HPDE6-E6E7 (cell line): Measurements from ENCODE around the gene PGF.

Source experiments
- DNase-seq: peaks from one replicate; pipeline ENCODE4 v3.0.0; 2011; ENCODE audit warnings: missing footprints; ENCODE audit errors: extremely low spot score

PGF gene

DNA sequence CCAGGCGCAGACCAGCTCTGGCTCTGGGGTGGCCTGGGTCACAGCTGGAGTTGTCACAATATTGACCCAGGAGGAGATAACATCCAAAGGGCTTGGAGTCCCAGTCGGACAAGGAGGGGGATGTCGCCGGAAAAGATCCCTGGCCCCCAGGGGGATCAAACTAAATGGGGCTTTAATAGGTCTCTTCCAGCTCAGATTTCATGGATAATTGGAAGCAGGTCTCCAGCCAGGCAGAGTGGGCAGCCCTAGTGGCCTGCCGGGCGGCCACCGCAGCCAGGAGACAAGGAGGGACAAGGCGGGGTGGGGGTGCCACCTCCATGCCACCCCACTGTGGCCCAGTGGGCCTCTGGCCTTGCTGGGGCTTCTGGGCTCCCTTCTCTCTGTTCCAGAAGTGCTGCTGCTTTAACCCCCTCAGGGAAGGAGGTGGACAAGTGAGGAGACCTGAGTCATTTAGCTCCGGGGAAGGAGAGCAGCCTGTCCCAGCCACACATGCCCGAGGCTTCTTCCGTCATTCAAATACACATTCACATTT, 23.1 kb upstream of the PGF start:
- DNase-seq: no peak

GRCh38 chr14:74977901-74978385, 22.5 kb upstream of the PGF start:
- DNase-seq: no peak

DNA sequence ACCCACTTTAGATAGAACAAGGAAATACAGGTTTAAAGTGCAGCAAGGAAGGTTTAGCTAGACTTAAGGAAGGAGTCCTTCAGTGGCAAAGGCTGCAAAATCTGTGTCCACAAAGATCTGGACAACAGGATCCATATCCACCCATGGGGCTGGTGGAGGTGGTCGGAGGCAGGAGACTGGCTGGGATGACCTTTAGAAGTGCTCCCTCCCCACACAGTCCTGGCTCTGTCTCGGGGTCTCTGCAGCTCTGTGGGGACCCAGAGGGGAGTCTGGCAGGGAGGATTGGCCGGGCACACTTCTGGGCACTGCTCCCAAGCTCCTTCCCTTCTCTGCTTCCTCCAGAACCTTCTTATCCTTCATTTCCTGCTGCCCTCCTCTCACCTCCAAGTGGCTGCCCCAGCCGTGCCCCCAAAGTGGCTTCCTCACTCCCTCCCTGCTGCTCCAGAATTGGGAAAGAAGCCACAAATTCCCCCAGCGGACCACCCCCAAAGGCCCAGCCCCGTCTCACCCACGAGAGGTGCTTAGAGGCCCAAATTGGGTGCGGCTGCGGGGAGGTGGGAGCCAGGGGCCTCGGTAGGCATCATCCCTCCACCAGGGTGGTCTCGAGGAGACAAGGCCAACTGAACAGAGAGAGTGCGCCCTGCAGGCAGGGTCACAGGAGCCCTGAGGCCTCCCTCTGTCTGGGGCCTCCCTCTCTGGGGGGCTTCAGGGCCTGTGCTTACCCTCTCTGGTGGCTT, 21.9 kb upstream of the PGF start:
- no peak for DNase-seq

- DNase-seq: no peak
These were observed 21.1 kb upstream of the PGF start for GRCh38 chr14:74976264-74977113.

GRCh38 chr14:74975059-74975810, 19.8 kb upstream of the PGF start:
- no peak for DNase-seq

DNA sequence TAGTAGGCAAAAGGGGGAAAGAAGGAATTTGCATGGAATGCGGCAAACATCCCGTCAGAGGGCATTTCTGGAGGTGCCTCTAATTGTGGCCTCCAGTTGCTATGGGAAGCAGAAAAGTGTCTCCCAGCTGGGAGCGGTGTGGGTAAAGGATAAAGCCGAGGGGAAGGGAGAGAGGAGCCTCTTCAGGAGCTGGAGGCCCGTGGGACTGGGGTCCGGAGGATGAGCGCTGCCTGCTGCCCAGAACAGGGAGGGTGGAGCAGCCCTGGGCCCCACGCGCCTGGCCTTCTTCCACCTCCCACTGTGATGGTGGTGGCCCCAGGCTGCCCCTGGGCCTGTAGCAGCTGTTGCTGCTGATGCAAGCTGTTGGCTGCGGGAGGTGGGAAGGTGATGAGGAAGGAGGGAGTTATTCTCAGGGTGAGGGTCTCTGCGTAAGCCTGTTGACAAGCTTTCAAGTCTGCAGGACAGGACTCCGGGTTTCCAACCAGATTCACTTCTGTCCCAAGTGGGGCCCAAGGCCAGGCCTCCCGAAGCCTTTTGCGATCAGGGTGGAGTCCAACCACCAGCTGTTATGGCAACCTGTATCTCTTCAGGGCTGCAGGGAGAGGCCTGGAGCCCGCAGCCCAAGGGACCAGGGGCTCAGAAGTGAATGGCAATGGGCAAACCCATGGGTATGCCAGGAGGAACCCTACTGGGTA, 19.1 kb upstream of the PGF start:
- no peak for DNase-seq

DNA sequence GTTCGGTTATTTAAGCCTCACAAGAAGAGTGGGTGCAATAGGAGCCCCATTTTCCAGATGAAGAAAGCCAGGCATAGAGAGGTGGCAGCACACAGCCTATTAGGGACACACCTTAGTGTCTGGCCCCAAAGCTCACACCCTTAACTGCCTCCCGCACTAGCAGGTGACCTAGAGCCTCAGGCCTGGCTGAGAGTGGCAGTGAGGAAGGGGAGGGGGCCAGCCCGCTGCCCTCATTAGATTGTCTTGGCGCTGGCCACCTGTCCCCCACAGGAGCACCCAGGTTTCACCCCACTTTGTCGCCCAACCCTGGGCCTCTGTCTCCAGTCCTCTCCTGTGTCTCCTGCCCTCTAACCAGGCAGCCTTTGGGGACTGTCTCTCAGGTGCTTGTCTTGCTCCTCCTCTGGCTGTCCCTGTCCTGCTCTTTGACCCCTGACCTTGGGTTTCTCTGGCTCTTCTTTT, 18.5 kb upstream of the PGF start:
- DNase-seq: no peak

DNA sequence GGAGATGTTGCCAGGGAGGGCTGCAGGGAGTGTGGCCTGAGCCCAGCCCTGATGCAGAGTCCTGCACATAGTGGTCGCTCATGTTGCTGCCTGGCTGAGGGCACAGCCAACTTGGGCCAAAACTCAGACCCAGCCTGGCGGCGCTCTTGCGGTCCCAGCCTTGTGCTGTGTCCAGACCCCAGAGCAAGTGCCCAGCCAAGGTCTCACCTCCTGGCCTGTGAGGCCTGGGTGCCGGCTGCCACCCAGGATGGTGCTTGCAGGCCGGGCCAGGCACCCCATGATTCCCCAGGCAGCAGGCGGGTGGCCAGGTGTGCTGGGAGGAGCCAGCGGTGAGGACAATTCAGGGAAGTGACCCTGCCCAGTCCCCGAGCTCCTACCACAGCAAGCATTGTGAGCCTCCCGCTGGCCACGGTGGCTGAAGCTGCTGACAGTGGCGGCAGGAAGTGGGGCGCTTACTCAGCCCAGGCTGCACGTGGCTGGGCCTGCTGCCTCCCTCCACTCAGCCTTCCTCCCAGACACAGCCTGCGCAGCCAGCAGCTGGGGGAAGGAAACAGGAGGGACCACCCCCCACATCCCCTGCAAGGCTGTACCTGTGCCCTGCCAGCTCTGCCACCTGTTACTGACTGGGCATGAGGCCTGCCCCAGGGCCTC, 17.7 kb upstream of the PGF start:
- no peak for DNase-seq

GRCh38 chr14:74968811-74969210, 13.4 kb upstream of the PGF start:
- no peak for DNase-seq

GRCh38 chr14:74965486-74966153, 10.2 kb upstream of the PGF start:
- peak; percentile 85 for DNase-seq

- DNase-seq: no peak
These were observed 9.5 kb upstream of the PGF start for GRCh38 chr14:74964787-74965485.

GRCh38 chr14:74963705-74964271, 8.4 kb upstream of the PGF start:
- DNase-seq: no peak

- no peak for DNase-seq
These were observed 7.8 kb upstream of the PGF start for GRCh38 chr14:74963178-74963704.

DNA sequence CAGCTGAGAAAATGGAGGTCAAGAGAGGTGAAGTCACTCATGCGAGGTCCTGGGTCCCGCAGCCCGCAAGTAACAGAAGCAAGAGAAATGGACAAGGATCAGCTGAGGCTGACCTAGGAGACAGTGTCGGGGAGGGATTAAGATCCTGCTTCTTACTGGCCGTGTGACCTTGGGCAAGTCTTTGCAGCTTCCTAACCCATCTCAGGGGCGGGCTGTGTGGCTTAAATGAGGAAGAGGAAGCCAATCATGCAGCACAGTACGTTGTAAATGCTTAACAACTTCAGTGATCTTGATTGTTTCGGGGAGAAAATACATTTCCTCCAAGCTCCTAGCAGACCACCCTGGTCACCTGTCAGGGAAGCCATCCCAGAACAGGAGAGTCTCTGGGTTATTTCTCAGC, 7.1 kb upstream of the PGF start:
- no peak for DNase-seq

- DNase-seq: no peak
These were observed 6.6 kb upstream of the PGF start for GRCh38 chr14:74962046-74962445.

DNA sequence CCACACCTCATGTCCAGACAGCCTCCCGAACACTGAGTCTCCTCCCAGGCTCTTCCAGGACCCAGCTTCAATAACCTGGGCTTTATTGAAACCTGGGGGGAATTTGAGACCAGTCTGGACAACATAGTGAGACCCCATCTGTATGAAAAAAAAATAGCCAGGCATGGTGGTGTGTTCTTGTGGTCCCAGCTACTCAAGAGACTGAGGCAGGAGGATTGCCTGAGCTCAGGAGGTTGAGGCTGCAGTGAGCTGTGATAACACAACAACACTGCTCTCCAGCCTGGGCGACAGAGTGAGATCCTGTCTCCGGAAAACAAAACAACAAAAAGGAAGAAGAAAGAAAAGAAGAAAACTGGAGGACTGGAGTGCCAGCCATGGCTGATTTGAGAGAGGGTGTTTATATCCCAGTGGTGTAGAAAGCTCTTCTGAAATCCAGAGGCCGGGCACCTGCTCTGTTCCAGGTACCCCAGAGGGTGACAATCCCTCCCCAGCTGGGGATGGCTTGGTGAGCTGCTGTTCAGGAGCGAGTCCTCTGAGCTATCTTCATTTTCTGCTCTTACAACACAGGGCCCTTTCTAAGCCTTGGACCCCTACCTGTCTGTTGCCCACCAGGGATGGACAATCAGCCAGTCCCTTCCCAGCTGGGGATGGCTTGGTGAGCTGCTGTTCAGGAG, 6.0 kb upstream of the PGF start:
- no peak for DNase-seq

DNA sequence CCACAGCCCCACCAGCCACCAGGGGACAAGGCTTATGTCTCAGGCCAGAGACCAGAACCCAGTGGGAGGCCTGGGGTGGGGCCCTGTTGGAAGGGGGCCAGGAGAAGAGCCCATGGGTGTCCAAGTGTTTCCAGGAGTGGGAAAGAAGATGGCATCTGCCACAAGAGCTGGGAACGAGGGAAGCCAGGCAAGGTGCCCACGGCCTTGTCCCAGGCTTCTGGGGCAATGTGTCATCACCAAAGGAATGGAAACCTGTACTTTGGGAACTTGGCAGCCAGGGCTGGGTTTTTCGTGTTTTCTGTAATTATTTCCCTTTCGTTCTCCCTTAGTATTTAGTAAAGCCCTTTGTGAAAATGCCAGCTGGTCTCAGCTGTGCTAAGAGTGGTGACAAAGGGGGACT, 5.3 kb upstream of the PGF start:
- DNase-seq: no peak

GRCh38 chr14:74959596-74960180, 4.3 kb upstream of the PGF start:
- peak; percentile 59 for DNase-seq
